Endothelial cell of umbilical vein (primary cell): Measurements from ENCODE around the gene CALR3. TPM values are rescaled to one million over a fixed set of nuclear protein-coding genes. Genes with fewer than 3 reads are reported as not detected.
"Not testable (repeated sequence)": the region's sequence is repeated elsewhere in the genome, so short reads cannot be mapped to it uniquely, and the experiment has no call there.

Experiments used
- BruUV-seq: library from RNA; stranded (reverse); fragments of 400-500 nt; replicated peaks from 2 replicates; lab custom pipeline; 2021; lab: Mats Ljungman, UMichigan
- CTCF ChIA-PET: fragments of 300-600, 350-600 bp; sonication (Branson Sonifier 250); formaldehyde crosslinking; loops from one replicate; lab custom pipeline; 2021; ENCODE audit warnings: antibody characterized with exemption, inconsistent platforms; lab: Charles Lee
- POLR2A ChIA-PET: fragments of 300-600, 350-600 bp; sonication (Branson Sonifier 250); formaldehyde crosslinking; loops from one replicate; lab custom pipeline; 2021; ENCODE audit warnings: antibody characterized with exemption, inconsistent platforms; lab: Charles Lee
- DNase-seq: peaks from one replicate; pipeline ENCODE4 v3.0.0-alpha.2; 2011; ENCODE audit warnings: low read depth, low spot score
- FAIRE-seq: peaks from 2 replicates; lab custom pipeline; 2011; peaks lifted over from hg19 to GRCh38; lab: Jason Lieb, UNC
- H2AFZ ChIP-seq: 2 replicates; pipeline ENCODE4 v1.6.0; 2012; ENCODE audit warnings: low read depth, low read length, control low read depth, inconsistent platforms
- H3K27ac ChIP-seq: 2 replicates; pipeline ENCODE4 v1.5.1; 2011; ENCODE audit warnings: low read depth, mild to moderate bottlenecking, control low read depth, low read length, moderate library complexity; ENCODE audit not compliant: insufficient read depth
- H3K27me3 ChIP-seq, 2 experiments: 2 replicates each; pipeline versions ENCODE4 v1.6.0 to v1.6.1; 2011; ENCODE audit warnings: low read length in 2 of 2, mixed read lengths in 1 of 2; ENCODE audit not compliant: control insufficient read depth in 2 of 2, insufficient read depth in 2 of 2
- H3K36me3 ChIP-seq, 2 experiments: 2 replicates in 1 of 2; 3 replicates in 1 of 2; pipeline ENCODE4 v1.5.1; 2011; ENCODE audit warnings: low read length in 2 of 2, mild to moderate bottlenecking in 1 of 2, moderate library complexity in 1 of 2; ENCODE audit not compliant: control insufficient read depth in 2 of 2, insufficient read depth in 2 of 2; ENCODE audit errors: extremely low read depth in 1 of 2
- H3K4me1 ChIP-seq: 3 replicates; pipeline ENCODE4 v1.5.1; 2011; ENCODE audit warnings: mild to moderate bottlenecking, low read length; ENCODE audit not compliant: control insufficient read depth, insufficient read depth; ENCODE audit errors: extremely low read depth
- H3K4me2 ChIP-seq: 2 replicates; pipeline ENCODE4 v1.6.1; 2011; ENCODE audit warnings: low read length, control low read depth, mixed read lengths; ENCODE audit not compliant: insufficient read depth
- H3K4me3 ChIP-seq, 3 experiments: fragments of 200-600 bp in 1 of 3; sonication (generic), shearing (Covaris generic) in 1 of 3; replicated peaks in 1 of 3; 2 replicates each; pipeline ENCODE4 v1.5.1; 2011 to 2016; ENCODE audit warnings: control low read depth in 3 of 3, low read length in 3 of 3, mild to moderate bottlenecking in 2 of 3, inconsistent platforms in 1 of 3, low read depth in 1 of 3, moderate library complexity in 1 of 3; ENCODE audit not compliant: insufficient read depth in 1 of 3
- H3K79me2 ChIP-seq: 2 replicates; pipeline ENCODE4 v1.6.0; 2012; ENCODE audit warnings: low read length, inconsistent platforms; ENCODE audit not compliant: control insufficient read depth, insufficient read depth
- H3K9ac ChIP-seq: replicated peaks from 2 replicates; pipeline ENCODE3; 2011; ENCODE audit warnings: low read length, control low read depth; ENCODE audit not compliant: insufficient read depth; ENCODE audit errors: extremely low read depth
- H3K9me1 ChIP-seq: replicated peaks from 3 replicates; pipeline ENCODE4 v1.6.0; 2011; ENCODE audit warnings: mild to moderate bottlenecking, low read length; ENCODE audit not compliant: control insufficient read depth, insufficient read depth; ENCODE audit errors: extremely low read depth
- H3K9me3 ChIP-seq: replicated peaks from 2 replicates; pipeline ENCODE4 v1.5.1; 2012; ENCODE audit warnings: low read length, inconsistent platforms; ENCODE audit not compliant: control insufficient read depth, insufficient read depth
- H4K20me1 ChIP-seq: replicated peaks from 2 replicates; pipeline ENCODE3; 2011; ENCODE audit warnings: mild to moderate bottlenecking, low read length; ENCODE audit not compliant: control insufficient read depth, insufficient read depth; ENCODE audit errors: extremely low read depth
- EZH2 ChIP-seq: IDR thresholded peaks from 2 replicates; pipeline ENCODE4 v1.6.1; 2012; ENCODE audit warnings: borderline replicate concordance, low read depth, mild to moderate bottlenecking, moderate library complexity, low read length, inconsistent platforms; ENCODE audit not compliant: severe bottlenecking
- FOS ChIP-seq: IDR thresholded peaks from 2 replicates; pipeline ENCODE4 v1.6.1; 2011; ENCODE audit warnings: mild to moderate bottlenecking, low read length, moderate library complexity, borderline replicate concordance; ENCODE audit not compliant: insufficient read depth
- GATA2 ChIP-seq: IDR thresholded peaks from 2 replicates; pipeline ENCODE4 v1.7.0; 2011; ENCODE audit warnings: low read depth, mild to moderate bottlenecking, moderate library complexity, mixed read lengths, low read length; ENCODE audit not compliant: insufficient read length, insufficient read depth
- JUN ChIP-seq: IDR thresholded peaks from 2 replicates; pipeline ENCODE4 v1.6.1; 2011; ENCODE audit warnings: borderline replicate concordance, low read depth; ENCODE audit not compliant: insufficient read length, insufficient read depth
- MYC ChIP-seq: IDR thresholded peaks from one replicate; pipeline ENCODE4 v1.6.1; 2011; ENCODE audit warnings: mild to moderate bottlenecking, low read depth, low read length
- POLR2A ChIP-seq: IDR thresholded peaks from 2 replicates; pipeline ENCODE4 v1.6.1; 2012; ENCODE audit warnings: low read depth, mild to moderate bottlenecking, control low read depth, low read length
- POLR2AphosphoS5 ChIP-seq: IDR thresholded peaks from 2 replicates; pipeline ENCODE4 v1.6.1; 2012; ENCODE audit warnings: low read depth, mild to moderate bottlenecking, control low read depth, low read length, moderate library complexity; ENCODE audit not compliant: insufficient read depth
- dilution Hi-C: fragments of 300-500 bp; cut with MboI; formaldehyde crosslinking; loops from one replicate; pipeline ENCODE4 v1.15.0; 2019; ENCODE audit warnings: low sequenced_read_pairs; ENCODE audit not compliant: extremely low pct_ligation_motif_present
- intact Hi-C: fragments of 100-400 bp; cut with micrococcal nuclease; formaldehyde crosslinking; loops from one replicate; pipeline ENCODE4 v1.10.0; 2022
- polyA plus RNA-seq, 4 experiments: library from polyadenylated mRNA; depleted of rRNA in 3 of 4; stranded (reverse) in 3 of 4; unstranded in 1 of 4; fragments of >200 nt; gene quantifications; 2 replicates each; pipeline versions ENCODE4 v1.2.1 to v1.2.3, GENCODE V29; 2011 to 2012; ENCODE audit warnings: missing spikeins in 1 of 4
- total RNA-seq: library from RNA; stranded (reverse); gene quantifications from 2 replicates; pipeline ENCODE4 v1.2.3, GENCODE V29; 2021
- TF ChIP-seq, protein P1 (sequence below), 2 donors: IDR thresholded peaks; 1 replicate in 1 of 2; 2 replicates in 1 of 2; pipeline ENCODE4 v1.5.1; 2011; ENCODE audit warnings: low read length in 2 of 2, mild to moderate bottlenecking in 2 of 2, moderate library complexity in 2 of 2, control low read depth in 1 of 2, inconsistent platforms in 1 of 2, low read depth in 1 of 2; ENCODE audit not compliant: insufficient read depth in 1 of 2; ENCODE audit errors: extremely low read depth in 1 of 2

CALR3 gene
- total and polyA plus RNA-seq, 2 donors (not counting 3 experiments of a cell fraction or from before 2014, with no cell fraction given) = not detected

DNA sequence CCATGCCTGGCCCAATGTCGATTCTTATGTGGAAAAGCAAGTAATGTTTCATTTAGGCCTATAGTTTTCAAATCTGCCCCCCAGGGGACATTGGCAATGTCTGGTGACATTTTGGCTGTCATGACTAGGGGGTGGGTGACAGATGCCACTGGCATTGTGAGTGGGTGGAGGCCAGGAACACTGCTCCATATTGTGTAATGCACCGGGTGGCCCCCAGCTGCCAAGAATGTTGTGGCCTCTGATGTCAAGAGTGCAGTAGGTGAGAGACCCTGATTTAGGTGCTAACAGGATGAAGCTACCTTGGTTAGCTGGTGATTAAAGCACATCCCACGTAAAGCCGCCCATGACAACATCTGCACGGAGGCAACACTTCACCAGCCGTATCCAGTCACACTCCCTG lies 11.0 kb upstream of the CALR3 start:
- H3K27ac ChIP-seq = no peak overlapping the region
- dilution Hi-C loops (no loop called here), intact Hi-C loops (no loop called here)
- no peak for DNase-seq
- CTCF ChIA-PET = no interaction called here
- no peaks in the 10 kb centered on the region for H3K4me1 ChIP-seq
- no peak overlapping the region for H3K4me3 ChIP-seq
- H3K79me2 ChIP-seq = no peaks in the 10 kb centered on the region
- H3K4me2 ChIP-seq = no peak overlapping the region
- no peak overlapping the region for H3K9ac ChIP-seq
- FAIRE-seq = no peak
- H2AFZ ChIP-seq = no peak overlapping the region
- no TSS peak for BruUV-seq
- peaks cover 0 to 8% of the 10 kb centered on the region in 2 experiments for H3K36me3 ChIP-seq
- no peak for TF ChIP-seq GATA2
- no peak for TF ChIP-seq JUN
- TF ChIP-seq FOS = no peak
- TF ChIP-seq, protein P1, sequence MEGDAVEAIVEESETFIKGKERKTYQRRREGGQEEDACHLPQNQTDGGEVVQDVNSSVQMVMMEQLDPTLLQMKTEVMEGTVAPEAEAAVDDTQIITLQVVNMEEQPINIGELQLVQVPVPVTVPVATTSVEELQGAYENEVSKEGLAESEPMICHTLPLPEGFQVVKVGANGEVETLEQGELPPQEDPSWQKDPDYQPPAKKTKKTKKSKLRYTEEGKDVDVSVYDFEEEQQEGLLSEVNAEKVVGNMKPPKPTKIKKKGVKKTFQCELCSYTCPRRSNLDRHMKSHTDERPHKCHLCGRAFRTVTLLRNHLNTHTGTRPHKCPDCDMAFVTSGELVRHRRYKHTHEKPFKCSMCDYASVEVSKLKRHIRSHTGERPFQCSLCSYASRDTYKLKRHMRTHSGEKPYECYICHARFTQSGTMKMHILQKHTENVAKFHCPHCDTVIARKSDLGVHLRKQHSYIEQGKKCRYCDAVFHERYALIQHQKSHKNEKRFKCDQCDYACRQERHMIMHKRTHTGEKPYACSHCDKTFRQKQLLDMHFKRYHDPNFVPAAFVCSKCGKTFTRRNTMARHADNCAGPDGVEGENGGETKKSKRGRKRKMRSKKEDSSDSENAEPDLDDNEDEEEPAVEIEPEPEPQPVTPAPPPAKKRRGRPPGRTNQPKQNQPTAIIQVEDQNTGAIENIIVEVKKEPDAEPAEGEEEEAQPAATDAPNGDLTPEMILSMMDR (IDR thresholded peaks at IDR 0.05; ENCODE audit: extremely low read depth in 1 of 2, insufficient read depth in 1 of 2, low read depth in 1 of 2, low read length in 2 of 2) = no peak
- TF ChIP-seq MYC = no peak
- no peak for TF ChIP-seq POLR2A
- no peak for TF ChIP-seq EZH2
- no peak for TF ChIP-seq POLR2AphosphoS5
- no peaks in the 10 kb centered on the region for H4K20me1 ChIP-seq
- H3K9me1 ChIP-seq = no peaks in the 10 kb centered on the region
- H3K27me3 ChIP-seq = no peaks in the 10 kb centered on the region
- no peaks in the 10 kb centered on the region for H3K9me3 ChIP-seq
- POLR2A ChIA-PET = interaction anchor here (0.7 kb wide), 1 partner anchor 43 kb away, joined by 3 read pairs; no protein-coding TSS in a partner anchor

DNA sequence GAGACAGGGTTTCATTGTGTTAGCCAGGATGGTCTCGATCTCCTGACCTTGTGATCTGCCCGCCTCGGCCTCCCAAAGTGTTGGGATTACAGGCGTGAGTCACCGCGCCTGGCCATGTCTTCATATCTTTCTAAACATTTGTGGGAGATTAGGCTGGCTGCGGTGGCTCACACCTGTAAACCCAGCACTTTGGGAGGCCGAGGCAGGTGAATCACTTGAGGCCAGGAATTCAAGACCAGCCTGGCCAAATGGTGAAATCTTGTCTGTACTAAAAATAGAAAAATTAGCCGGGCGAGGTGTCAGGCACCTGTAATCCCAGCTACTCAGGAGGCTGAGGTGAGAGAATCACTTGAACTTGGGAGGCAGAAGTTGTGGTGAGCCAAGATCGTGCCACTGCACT lies 10.2 kb upstream of the CALR3 start:
- H3K79me2 ChIP-seq, H4K20me1 ChIP-seq, H3K27ac ChIP-seq, DNase-seq, BruUV-seq, H3K36me3 ChIP-seq, H3K9me3 ChIP-seq, H3K9me1 ChIP-seq, H2AFZ ChIP-seq, H3K27me3 ChIP-seq, H3K9ac ChIP-seq, CTCF ChIA-PET, H3K4me3 ChIP-seq, dilution Hi-C loops, H3K4me1 ChIP-seq, H3K4me2 ChIP-seq, intact Hi-C loops, FAIRE-seq: not testable (repeated sequence)
- POLR2A ChIA-PET = interaction anchor here (0.7 kb wide), 1 partner anchor 42 kb away, joined by 3 read pairs; no protein-coding TSS in a partner anchor
